GM10266 (cell line): Measurements from ENCODE around the gene CPA2.
"Not testable (repeated sequence)": the region's sequence is repeated elsewhere in the genome, so short reads cannot be mapped to it uniquely, and the experiment has no call there.

Experiments
- DNase-seq: peaks from one replicate; pipeline ENCODE4 v3.0.0; 2012; ENCODE audit errors: extremely low spot score
- CTCF ChIP-seq: IDR thresholded peaks from 2 replicates; pipeline ENCODE4 v1.5.1; 2012; ENCODE audit warnings: mild to moderate bottlenecking, low read depth; ENCODE audit not compliant: control insufficient read depth, insufficient read depth; ENCODE audit errors: missing control alignments

The CPA2 gene

DNA sequence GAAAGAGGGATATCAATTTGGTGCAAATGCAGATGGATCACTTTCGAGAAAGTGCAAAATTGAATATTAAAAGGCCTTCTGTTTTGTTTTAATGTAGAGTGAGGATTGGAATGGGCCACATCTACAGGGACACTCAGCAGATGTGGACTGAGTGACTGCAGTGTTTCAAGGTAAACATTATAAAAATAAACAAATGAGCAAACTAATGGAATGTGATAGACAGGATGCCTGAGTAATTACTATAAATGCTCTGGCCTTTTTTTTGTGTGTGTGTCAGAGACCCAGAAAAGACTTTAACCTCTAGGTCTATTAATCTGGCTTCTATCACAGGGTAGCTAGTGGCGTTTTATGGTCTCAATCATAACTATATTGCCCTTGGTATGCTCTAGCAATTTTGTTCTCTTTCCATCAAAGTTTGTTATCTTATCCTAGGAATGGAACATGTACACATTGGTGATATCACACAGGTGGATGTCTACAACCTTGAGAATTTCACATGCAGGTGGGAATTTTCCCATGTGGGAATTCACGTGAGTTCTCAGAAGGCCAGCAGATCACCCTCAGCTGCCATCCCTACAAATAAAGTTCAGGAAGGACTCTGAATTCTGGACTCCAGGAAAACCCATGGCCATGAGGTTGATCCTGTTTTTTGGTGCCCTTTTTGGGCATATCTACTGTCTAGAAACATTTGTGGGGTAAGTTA lies at the start of gene CPA2:
TSS of gene CPA2 (plus strand) at position 606 of the 703 bp plus-strand sequence. CDS start at position 625, 19 bp downstream.
- TF ChIP-seq CTCF, result no peak
- DNase-seq, result no peak

DNA sequence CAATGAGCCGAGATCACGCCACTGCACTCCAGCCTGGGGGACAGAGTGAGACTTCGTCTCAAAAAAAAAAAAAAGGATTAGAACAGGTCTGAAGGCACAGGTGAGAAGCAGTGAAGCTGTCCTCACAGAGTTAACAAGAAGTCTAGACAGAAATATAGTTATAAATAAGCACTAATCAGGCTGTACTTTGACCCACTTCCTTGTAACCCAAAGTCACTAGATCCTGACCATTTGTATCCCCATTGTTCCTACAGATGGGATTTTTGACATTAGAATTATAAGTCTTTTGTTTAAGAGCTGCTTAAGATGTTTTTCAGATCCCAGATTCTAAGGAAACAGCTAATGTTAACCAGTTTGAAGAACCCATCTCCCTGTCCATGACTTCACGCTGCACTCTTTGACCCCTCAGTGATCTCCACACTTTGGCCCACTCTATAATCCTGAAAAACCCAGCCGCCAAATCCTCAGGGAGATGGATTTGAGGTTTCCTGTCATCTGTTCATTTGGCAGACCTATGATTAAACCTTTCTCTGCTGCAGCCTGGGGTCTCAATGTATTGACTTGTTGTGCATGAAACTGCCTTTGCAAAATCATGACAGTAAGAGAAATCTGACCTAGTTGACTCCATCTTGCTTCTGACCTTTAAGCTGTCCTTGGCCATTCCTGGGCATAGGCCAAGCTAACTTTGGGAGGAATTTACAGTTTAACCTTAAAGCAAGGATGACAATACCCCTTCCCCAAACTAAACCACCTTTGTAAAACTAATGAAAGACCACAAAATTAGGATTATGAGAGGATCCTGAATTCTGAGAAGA lies 47.6 kb upstream of the CPA2 start:
- DNase-seq, result no peak
- no peak for TF ChIP-seq CTCF

DNA sequence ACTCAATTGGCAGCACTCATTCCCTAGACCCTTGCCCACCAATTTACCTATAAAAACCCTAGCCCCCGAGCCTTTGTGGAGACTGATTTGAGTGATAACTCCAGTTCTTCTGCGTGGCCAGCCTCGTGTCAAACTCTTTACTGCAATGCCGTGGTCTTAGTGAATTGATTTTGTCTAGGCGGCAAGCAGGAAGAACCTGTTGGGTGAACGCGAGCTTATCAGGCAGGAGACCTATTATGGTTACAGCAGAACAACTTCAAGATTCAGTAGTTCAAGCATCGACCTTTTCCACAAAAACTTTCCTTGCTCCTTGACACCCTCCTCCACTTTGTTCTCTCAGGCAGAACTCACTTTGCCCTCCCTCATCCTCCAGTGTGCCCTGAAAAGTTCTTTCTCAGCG lies 46.8 kb upstream of the CPA2 start:
- DNase-seq, result no peak
- no peak for TF ChIP-seq CTCF

- TF ChIP-seq CTCF, result no peak
- no peak for DNase-seq
Observed at GRCh38 chr7:130221746-130222145, 44.9 kb upstream of the CPA2 start.

DNA sequence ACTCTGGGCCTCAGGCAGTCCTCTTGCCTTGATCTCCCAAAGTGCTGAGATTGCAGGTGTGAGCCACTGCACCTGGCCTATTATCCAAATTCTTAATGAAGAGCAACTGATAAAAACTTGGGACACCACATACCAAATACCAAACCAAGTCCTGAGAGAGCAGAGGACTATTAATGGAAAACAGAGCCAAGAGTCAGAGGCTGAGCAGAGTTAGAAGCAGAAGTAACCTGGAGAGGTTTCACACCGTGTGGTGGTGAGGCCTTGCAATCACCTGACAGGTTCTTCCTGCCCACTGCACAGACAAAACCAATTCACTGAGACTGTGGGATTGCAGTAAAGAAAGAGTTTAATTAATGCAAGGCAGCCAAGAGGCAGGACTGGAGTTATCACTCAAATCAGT lies 43.0 kb upstream of the CPA2 start:
- no peak for DNase-seq
- no peak for TF ChIP-seq CTCF

GRCh38 chr7:130224210-130224609 lies 42.5 kb upstream of the CPA2 start:
- TF ChIP-seq CTCF, result no peak
- DNase-seq, result no peak

- DNase-seq, result not testable (repeated sequence)
Observed at GRCh38 chr7:130224923-130225322, 41.7 kb upstream of the CPA2 start.
